GM23338 (cell line): ENCODE data around the gene TNFRSF8.

Source experiments
- CREB1 ChIP-seq: fragments of 250-450 bp; sonication (Bioruptor Pico); IDR thresholded peaks from 2 replicates; pipeline ENCODE4 v1.5.0; 2020; ENCODE audit warnings: low read depth, mild to moderate bottlenecking, moderate library complexity
- CTCF ChIP-seq, 2 experiments: fragments of 200-600 bp in 1 of 2; sonication (generic) in 1 of 2; conservative IDR thresholded peaks; 2 replicates each; pipeline versions ENCODE4 v1.5.1 to v1.6.1; 2016 to 2017; ENCODE audit warnings: antibody characterized with exemption in 2 of 2, low read depth in 2 of 2, mild to moderate bottlenecking in 2 of 2, moderate library complexity in 1 of 2
- EZH2phosphoT487 ChIP-seq: fragments of 200-600 bp; sonication (generic); IDR thresholded peaks from one replicate; pipeline ENCODE4 v1.8.1; 2018; ENCODE audit warnings: antibody characterized with exemption; ENCODE audit not compliant: unreplicated experiment
- JUNB ChIP-seq: IDR thresholded peaks from one replicate; pipeline ENCODE4 v1.6.1; 2016; ENCODE audit warnings: antibody characterized with exemption; ENCODE audit not compliant: unreplicated experiment
- NANOG ChIP-seq: IDR thresholded peaks from 2 replicates; pipeline ENCODE4 v1.6.1; 2016; ENCODE audit warnings: antibody characterized with exemption, borderline replicate concordance
- POLR2AphosphoS5 ChIP-seq: IDR thresholded peaks from 2 replicates; pipeline ENCODE4 v1.6.1; 2016; ENCODE audit warnings: antibody characterized with exemption, low read depth
- REST ChIP-seq: IDR thresholded peaks from one replicate; pipeline ENCODE4 v1.6.1; 2018; ENCODE audit warnings: antibody characterized with exemption; ENCODE audit not compliant: unreplicated experiment

GRCh38 chr1:12106153-12106552 is 43.0 kb downstream of the TNFRSF8 start:
- TF ChIP-seq CTCF (conservative IDR thresholded peaks at IDR 0.05; ENCODE audit: low read depth in 2 of 2): no peak
- no peak for TF ChIP-seq NANOG
- no peak for TF ChIP-seq REST
- TF ChIP-seq POLR2AphosphoS5: no peak
- no peak for TF ChIP-seq JUNB
- TF ChIP-seq EZH2phosphoT487: no peak
- no peak for TF ChIP-seq CREB1 (CRISPR knock-in tag)
